CMK (cell line): ENCODE results near the gene LLGL2.
"Not testable (repeated sequence)": the region's sequence is repeated elsewhere in the genome, so short reads cannot be mapped to it uniquely, and the experiment has no call there.

Source experiments
- DNase-seq: peaks from one replicate; pipeline ENCODE4 v3.0.0-alpha.2; 2010; ENCODE audit warnings: low read depth

LLGL2 gene

DNA sequence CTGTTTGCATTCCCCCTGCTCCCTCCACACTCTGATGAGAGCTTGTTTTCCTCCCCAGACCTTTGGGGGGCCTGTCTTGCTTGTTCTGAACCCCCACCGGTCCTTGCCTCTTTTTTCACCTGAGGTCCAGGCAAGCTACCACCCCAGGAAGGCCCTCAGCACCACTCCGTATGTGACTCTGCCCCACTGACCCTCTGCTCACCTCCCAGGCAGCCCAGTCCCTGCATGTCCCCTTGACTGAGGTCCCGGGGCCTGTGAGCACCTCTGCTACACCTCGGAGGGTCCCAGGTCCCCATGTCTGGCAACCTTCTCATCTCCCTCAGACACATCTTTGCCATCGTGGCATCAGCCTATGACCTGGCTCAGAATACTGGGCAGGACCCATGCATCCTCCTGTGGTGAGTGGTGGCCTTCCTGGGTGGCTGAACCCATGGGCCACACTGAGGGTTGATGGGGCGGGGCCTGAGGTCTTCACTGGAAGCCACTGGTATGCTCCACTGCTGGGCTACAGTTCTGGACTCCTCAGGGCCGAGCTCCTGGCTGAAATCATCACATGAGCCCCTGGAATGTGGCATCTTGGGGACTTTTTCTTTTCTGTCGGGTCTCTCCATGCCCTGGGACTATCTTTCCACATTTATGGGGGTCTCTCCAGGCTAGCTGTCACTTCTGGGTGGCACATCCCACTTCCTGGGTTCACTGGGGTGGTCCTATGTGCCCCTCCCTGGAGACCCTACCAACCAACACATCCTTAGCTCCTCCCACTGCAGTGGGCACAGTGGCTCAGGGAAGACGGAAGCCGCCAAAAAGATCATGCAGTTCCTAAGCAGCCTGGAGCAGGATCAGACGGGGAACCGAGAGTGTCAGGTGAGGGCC, 65.6 kb downstream of the LLGL2 start:
- no peak for DNase-seq

DNA sequence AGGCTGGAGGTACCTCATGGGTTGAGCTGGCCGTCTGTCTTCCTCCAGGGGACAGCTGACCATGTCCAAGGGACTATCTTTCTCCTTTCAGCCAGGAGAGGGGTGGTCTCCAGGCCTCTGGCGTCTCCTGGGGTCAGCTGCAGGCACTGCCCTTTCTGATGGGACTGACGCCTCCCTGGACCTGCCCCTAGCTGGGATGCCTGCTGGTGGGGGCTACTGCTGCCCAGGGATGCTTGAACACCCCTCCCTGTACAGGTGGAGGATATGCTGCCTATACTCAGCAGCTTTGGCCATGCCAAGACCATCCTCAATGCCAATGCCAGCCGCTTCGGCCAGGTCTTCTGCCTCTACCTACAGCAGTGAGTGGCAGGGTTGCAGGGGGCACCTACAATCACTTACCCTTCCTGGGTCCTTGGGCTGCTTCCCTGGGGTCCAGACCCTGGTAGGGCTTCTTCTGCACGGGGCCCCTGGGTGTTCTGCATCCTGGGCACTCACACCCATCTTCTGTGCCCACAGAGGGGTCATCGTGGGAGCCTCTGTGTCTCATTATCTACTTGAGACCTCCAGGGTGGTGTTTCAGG, 66.3 kb downstream of the LLGL2 start:
- DNase-seq: no peak

DNA sequence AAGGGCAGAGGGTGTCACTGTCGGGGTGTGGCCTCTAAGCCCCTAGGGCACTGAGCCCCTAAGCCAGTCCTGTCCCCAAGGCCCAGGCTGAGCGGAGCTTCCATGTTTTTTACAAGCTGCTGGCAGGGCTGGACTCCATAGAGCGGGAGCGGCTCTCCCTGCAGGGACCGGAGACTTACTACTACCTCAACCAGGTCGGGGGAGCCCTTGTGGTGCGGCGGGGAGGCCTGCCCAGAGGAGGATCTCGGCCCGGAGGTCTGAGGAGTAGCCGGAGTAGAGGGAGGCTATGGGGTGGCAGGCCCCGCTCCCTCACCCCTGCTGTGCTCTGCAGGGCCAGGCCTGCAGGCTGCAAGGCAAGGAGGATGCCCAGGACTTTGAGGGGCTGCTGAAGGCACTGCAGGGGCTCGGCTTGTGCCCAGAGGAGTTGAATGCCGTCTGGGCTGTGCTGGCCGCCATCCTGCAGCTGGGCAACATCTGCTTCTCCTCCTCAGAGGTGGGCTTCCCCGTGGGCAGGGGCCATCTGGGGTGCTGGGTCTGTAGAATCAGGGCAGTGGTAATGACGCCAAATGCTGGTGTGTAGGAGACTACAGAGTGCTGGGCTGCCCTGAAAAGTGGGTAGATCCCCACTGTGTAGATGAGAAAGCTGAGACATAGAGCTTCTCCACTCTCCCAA, 67.0 kb downstream of the LLGL2 start:
- DNase-seq: no peak

DNA sequence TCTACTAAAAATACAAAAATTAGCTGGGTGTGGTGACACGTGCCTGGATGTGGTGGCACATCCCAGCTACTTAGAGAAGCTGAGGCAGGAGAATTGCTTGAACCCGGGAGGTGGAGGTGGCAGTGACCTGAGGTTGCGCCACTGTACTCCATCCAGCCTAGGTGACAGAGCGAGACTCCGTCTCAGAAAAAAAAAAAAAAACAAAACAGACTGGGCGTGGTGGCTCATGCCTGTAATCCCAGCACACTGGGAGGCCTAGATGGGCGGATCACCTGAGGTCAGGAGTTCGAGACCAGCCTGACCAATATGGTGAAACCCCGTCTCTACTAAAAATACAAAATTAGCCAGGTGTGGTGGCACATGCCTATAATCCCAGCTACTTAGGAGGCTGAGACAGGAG, 67.9 kb downstream of the LLGL2 start:
- not testable (repeated sequence) for DNase-seq

DNA sequence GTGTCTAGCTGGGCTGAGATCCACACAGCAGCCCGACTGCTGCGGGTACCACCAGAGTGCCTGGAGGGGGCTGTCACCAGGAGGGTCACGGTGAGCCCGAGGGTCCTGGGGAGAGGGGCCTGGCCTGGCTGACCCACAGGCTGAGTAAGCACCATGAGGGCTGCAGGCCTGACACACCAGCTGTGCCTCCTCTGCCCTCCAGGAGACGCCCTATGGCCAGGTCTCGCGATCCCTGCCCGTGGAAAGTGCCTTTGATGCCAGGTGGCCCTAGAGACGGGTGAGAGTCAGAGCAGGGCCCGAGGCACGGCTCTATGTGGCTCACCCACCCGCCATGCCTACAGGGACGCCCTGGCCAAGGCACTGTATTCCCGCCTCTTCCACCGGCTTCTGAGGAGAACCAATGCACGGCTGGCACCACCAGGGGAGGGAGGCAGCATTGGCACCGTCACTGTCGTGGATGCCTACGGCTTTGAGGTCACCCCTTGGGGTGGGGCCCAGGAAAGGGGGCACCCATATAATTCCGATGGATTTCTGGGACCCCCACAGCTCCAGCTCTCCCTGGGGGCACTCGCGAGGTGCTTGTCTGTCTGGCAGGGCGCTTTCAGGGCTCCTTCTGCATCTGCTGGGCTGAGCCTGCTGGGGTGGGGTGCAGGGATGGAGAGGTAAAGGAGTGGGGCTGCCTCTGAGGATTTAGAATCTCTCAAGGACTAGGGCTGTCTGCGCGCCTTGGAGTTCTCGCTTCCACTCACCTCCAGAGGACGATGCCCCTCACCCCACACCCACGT, 69.2 kb downstream of the LLGL2 start:
- DNase-seq: no peak

DNA sequence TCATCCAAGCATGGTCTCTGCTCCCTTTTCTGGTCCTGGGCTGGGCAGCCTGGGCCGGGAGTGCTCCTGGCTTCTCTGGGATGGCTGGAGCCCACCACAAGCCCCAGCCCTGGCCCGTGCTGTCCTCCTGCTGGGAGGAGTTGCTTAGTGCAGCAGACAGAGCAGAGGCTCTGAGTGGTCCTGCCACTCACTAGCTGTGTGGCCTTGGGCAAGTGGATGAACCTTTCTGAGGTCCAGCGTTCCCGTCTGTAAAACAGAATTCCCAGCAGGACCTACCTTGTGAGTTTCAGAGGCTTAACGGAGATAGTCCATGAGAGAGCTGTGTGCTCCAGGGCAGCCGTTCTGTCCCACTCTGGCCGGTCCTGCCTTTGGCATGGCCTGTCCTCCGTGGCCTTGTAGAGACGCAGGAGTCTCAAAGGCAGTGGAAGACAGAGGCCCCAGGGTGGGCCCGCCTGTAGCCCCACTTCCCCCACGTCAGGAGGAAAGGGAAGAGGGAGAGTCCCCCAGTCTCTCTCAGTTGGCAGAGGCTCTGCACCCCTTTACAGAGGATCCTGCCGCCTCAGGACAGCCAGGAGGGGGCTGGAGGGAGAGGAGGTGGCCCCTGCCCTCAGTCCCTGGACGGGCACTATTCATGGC, 69.9 kb downstream of the LLGL2 start:
- no peak for DNase-seq

DNA sequence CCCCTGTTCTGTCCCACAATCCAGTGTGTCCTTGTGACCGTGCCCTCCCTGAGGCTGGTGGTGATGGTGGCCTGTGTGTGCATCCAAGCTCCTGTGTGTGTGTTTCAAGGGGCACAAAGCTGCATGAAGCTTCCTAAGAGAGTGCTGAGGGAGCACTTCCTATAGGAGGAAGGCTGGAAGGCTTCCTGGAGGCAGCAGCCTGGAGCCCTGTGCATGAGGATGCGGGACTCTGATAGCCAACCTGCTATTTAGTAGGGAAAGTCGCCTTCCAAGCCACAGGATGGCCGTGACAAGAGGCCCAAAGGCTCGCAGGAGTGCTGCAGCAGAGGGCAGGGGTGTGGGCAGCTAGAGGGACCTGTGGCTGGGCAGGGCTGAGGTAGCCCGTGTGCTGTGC, 70.4 kb downstream of the LLGL2 start:
- no peak for DNase-seq

DNA sequence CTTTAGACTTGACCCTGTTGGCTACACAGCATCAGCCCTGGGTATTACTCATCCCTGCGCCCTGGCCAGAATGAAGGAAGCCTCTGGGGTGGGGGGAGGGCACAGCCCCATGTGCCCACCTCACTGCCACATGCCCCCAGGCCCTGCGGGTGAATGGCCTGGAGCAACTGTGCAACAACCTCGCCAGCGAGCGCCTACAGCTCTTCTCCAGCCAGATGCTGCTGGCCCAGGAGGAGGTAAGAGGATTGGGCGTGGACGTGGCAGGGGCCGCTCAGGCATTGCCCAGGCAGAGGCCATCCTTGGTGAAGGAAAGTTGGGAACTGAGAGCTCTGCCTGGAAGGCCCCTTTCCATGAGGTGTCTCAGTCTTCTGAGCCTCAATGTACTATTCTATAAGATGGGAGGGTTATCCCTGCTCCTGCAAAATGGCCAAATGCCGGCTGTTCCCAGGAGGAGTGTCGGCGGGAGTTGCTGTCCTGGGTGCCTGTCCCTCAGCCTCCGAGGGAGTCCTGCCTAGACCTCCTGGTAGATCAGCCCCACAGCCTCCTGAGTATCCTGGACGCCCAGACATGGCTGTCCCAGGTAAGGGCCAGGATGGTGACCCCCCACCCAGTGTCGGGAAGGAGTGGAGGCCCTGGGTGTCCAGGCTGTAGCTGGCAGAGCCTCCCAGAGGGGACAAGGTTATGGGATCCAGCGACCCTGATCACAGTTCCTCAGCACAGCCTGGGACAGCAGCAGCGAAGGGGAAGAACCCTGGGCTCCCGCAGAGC, 71.0 kb downstream of the LLGL2 start:
- no peak for DNase-seq

DNA sequence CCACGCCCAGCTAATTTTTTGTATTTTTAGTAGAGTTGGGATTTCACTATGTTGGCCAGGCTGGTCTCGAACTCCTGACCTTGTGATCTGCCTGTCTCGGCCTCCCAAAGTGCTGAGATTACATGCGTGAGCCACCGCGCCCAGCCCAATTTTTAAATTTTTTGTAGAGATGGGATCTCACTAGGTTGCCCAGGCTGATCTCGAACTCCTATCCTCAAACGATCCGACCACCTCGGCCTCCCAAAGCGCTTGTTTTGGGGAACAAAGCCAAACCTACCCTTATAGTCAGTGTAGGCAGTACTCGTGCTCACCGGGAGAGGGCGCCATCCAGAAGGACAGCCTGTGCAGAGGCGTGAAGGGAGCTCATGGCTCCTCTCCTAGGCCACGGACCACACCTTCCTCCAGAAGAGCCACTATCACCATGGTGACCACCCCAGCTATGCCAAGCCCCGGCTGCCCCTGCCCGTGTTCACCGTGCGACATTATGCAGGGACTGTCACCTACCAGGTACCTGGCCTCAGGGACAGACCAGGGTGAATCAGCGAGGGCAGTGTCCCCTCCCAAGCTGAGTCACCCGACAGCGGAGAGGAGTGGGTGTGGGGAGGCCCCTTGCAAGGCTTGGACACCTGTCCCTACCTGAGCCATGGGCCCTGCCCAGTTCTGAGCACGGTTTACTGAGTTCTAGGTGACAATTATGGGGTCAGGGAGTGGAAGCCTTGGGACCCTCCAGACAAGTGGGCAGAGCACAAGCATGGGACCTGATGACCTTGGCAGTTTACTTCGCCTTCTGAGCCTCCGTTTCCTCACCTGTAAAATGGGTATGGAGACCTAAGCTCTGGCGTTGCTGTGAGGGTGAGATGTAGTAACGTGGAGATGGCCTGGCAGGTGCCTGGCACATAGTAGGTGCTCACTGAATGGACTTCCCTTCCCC, 75.8 kb downstream of the LLGL2 start:
- no peak for DNase-seq

DNA sequence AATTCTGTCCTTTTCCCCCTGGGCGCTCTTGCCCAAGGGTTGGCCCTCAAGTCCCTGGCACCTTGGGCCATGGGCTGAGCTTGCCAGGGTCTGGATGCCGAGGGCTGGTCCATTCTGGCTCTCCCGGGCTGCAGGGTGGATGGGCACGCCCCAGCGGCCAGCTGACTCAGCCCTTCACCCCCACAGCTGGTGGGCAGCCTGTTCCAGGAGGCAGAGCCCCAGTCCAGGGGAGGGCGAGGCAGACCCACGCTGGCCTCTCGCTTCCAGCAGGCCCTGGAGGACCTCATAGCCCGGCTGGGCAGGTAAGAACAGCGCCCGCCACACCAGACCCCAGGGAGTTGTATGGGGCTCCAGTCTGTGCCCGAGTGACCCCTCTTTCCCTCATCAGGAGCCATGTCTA, 77.1 kb downstream of the LLGL2 start:
- no peak for DNase-seq

DNA sequence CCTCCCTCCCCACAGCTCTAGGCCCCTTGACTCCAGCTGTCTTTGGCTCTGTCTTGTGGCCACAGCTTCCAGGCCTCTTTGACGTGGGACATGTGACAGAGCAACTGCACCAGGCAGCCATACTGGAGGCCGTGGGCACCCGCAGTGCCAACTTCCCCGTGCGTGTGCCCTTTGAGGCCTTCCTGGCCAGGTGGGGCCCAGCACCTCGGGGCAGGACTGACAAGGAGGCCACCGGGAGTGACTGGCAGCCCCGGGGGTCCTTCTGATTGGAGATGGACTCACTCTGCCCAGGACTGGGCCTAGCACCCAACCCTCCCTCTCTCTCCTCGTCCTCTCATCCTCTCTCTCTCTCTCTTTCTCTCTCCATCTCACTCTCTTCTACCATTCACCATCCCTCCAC, 77.6 kb downstream of the LLGL2 start:
- no peak for DNase-seq

DNA sequence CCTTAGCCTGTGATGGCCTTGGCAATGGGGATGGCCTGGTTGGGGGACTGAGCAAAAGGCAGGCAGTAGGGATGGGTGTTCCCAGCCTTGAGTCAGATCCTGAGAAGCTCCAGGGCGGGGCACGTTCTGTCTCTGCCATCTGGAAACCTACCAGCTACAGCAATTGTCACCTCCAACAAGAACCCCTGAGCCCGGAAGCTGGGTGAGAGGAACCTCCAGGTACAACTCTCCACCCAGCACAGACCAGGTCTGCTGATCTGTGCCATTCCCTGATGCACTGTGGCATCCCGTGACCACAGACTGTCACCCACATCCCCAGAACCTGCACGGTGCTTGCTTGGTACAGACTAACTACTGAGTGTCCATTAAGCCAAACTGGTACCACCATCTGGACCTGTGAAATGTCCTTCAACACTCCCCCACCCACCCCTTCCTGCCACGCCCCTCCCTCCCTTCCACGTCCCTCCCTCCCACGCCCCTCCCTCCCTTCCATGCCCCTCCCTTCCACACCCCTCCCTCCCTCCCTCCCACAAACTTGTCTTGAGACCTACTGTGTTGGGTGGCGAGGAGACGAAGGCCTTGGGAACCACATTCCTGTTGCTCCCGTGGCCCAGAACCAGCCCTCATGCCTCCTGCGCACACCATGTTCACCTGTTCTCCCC, 78.7 kb downstream of the LLGL2 start:
- no peak for DNase-seq

DNA sequence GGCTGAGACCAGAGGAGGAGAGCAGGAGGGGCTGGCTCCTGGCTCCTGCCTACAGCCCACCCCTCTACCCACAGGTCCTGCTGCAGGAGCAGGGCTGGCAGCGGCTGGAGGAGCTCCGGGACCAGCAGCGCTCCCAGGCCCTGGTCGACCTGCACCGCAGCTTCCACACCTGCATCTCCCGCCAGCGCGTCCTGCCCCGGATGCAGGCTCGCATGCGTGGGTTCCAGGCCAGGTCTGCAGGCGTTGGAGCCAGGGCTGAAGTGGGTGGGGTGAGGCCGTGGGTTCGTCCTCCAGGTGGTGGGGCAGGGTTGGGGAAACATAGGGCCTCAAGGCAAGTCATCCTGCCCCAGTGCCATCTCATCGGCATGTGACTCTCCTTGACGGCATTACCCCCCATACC, 80.3 kb downstream of the LLGL2 start:
- no peak for DNase-seq

DNA sequence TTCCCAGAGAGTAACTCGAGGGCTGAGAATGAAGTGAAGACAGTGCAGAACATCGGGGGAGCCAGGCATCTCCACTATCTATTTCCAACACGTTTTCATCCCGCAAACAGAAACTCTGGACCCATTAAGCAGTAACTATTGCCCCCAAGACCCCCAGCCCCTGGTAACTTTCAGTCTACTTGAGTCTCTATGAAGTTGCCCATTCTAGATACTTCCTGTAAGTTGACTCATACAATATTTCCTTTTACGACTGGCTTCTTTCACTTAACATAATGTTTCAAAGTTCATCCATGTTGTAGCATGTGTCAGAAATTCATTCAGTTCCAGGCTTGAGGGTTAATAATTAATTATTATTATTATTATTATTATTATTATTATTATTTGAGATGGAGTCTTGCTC, 81.6 kb downstream of the LLGL2 start:
- DNase-seq: no peak

DNA sequence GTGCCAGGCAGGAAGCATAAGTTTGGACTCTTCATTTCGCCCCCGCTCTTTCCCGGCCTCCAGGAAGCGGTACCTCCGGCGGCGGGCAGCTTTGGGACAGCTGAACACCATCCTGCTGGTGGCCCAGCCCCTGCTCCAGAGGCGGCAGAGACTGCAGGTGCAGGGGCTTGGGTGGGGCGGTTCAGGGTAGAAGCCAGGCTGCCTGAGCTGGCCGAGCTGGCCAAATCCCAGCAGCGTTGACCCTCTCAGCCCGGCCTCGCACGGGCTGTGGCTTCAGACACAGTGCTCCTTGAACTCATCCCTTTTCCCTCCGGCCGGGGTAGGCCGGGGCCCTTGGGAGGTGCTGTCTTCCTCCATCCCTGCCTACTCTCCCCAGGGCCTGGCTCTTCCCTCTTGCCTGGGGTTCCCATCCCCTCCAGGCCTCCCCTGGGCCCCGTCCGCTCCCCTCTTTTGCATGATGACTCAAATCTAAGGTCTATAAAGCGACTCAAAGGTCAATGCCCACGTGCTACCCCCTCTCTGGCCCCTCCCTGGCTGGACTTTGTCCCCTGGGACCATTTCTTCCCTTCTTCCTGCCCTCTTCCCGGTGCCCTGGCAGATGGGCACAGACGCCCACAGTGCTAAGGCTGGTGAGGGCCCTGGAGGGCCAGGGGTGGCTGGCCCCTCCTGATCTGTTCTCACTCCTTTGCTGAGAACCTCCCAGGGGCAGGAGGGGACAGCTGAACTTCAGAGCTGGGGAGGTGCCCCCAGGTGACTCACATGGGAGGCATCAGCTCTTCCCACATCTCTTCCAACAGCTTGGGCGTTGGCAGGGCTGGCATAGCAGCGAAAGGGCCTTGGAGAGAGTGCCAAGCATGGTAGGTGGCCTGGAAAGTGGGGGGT, 84.8 kb downstream of the LLGL2 start:
- no peak for DNase-seq

DNA sequence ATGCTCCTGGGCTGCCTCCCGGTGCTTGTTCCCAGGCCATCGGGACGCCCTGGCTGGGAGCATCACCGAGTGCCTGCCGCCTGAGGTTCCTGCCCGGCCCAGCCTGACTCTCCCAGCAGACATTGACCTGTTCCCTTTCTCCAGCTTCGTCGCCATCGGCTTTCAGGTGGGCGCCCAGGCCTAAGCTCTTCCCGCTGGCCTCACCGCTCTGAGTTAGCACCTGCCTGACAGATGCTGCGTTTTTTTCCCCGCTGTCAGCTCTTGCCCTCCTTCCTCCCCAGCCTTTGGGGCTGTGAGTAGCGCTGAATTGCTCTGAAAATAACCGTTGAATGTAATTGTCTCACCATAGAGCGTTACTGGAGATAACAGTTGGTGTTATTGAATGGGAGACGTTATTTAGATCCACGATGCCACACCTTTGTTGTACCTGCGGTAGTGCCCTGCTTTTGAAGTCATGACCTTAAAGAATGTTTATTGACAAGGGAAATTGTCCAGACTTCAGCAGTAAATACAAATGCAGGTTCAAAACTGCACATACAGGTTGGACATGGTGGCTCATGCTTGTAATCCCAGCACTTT, 86.4 kb downstream of the LLGL2 start:
- no peak for DNase-seq

DNA sequence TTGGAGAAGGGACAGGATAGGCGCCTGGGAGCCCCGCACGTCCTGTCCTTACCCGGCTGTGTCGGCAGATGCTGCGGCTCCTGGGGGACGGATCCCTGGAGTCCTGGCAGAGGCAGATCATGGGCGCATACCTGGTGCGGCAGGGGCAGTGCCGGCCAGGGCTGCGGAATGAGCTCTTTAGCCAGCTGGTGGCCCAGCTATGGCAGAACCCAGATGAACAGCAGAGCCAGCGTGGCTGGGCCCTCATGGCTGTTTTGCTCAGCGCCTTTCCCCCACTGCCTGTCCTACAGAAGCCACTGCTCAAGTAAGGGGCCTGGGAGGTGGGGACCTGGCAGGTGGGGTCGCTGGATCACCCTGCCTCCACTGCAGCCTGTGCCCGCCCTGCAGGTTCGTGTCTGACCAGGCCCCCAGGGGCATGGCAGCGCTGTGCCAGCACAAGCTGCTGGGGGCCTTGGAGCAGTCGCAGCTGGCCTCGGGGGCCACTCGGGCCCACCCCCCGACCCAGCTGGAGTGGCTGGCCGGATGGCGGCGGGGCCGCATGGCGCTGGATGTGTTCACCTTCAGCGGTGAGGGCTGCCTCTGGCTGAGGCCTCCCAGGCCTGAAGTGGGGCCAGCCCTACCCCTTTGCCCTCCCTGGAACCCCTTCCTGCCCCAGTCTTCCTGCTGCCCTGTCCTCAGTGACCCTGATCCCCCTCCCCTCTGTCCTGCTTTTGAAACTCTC, 87.6 kb downstream of the LLGL2 start:
- no peak for DNase-seq

DNA sequence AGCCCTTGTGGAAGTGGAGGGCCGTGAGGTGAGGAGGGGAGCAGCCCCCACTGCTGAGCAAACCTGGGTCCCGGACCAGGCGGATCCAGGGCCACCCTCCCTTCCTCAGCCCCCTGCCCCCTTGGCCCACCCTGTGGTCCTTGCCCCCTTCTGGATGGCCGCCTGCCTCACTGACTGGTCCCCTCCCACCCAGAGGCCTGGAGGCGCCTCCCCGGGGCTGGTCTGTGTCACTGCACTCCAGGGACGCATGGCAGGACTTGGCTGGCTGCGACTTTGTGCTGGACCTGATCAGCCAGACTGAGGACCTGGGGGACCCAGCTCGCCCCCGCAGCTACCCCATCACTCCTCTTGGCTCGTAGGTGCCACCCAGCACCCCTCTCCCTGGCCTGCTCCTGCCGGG, 88.5 kb downstream of the LLGL2 start:
- DNase-seq: no peak
